Keratinocyte (primary cell): Measurements from ENCODE around the gene DCTPP1.

ENCODE experiments used
- CTCF ChIP-seq, 3 experiments: IDR thresholded peaks in 1 of 3; conservative IDR thresholded peaks in 1 of 3; optimal IDR thresholded peaks in 1 of 3; 2 replicates in 2 of 3; 3 replicates in 1 of 3; pipeline versions ENCODE3 to v1.5.1; 2011; ENCODE audit warnings: low read length in 3 of 3, mild to moderate bottlenecking in 3 of 3, moderate library complexity in 2 of 3, control low read depth in 1 of 3, inconsistent platforms in 1 of 3; ENCODE audit not compliant: insufficient read depth in 2 of 3; ENCODE audit errors: extremely low read depth in 1 of 3
- EZH2 ChIP-seq: IDR thresholded peaks from one replicate; pipeline ENCODE4 v1.6.1; 2012; ENCODE audit warnings: inconsistent platforms, mild to moderate bottlenecking, low read length, moderate library complexity

GRCh38 chr16:30375864-30376263, 54.0 kb downstream of the DCTPP1 start:
- TF ChIP-seq EZH2 (no peak), CTCF (optimal IDR thresholded peaks at IDR 0.05 in 1 of 3, IDR thresholded peaks at IDR 0.05 in 1 of 3, conservative IDR thresholded peaks at IDR 0.05 in 1 of 3; ENCODE audit: extremely low read depth in 1 of 3, insufficient read depth in 2 of 3, low read length in 3 of 3) (no peak)
